Bone marrow (tissue), 2 donors: Measurements from ENCODE around the gene LENG8.
"Not testable (repeated sequence)": the region's sequence is repeated elsewhere in the genome, so short reads cannot be mapped to it uniquely, and the experiment has no call there.

Experiments
- DNase-seq, 2 donors: peaks; one replicate each; lab custom pipeline; 2025; lab: John Stamatoyannopoulos, UW

The LENG8 gene

DNA sequence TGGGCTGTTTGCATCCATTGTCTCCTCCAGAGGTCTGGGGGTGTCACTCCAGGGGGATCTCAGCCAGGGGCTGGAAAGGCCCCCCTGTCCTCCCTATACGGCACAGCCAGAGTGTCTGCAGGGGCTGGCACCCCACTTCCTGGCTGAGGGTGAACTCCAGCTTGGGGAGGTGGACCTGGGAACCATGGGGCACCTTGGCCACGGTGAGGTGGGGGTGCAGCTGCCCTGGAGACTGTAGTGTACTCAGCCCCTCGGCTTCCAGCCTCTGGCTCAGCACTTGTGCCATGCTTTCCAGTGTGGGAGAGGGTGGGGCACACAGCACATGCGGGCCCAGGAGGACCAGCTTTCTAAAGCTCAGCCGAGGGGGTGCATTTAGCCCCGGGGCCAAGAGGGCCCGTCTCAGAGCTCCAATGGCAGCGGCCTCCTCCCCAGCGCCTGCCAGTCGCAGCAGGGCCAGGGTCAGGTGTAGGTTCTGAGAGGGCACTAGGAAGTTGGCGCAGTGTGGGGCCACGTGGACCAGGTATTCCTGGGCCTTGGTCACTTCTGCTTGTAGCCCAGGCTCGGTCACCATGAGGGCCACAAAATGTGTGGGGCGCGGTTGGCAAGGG is 13.2 kb downstream of the LENG8 start:
- DNase-seq: no peak

DNA sequence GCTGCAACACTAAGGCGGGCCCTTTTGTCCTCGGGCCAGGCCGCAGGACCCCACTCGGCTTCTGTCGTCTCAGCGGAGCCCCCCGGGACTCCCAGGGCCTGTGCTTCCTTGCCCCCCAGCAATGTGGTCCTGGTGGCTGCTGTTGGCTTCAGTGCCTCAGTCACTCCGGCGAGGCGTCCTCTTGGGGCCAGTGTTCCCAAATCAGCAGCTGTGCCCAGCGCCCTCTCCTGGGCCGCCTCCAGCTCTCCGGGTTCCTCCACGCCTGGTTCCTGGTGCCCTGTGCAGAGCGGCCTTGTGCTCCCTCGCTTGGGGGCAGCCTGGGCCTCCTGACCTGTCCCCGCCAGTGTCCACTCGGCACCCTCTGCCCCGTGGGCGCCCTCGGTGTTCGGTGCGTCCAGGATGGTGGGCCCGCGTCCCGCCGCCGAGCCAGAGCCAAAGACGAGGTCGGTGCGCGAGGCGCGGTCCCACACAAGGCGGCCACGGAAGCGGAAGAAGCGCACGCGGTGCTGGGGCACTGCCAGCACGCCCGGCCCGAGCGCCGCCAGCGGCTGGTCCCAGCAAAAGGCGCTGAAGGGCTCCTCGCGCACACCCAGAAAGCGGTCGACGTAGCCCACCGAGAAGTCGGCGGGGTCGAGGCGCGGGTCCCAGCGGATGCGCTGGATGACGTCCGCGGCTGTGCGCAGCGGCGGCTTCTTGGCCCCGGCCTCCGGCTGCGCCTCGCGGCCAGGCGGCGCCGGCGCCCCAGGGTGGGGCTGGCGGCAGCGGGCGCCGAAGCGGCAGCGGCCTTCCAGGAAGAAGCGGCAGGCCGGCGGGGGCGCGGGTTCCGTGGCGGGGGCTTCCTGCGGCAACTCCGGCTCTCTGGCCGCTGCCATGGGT is 13.9 kb downstream of the LENG8 start:
- DNase-seq: peak; percentile 15 to 74

DNA sequence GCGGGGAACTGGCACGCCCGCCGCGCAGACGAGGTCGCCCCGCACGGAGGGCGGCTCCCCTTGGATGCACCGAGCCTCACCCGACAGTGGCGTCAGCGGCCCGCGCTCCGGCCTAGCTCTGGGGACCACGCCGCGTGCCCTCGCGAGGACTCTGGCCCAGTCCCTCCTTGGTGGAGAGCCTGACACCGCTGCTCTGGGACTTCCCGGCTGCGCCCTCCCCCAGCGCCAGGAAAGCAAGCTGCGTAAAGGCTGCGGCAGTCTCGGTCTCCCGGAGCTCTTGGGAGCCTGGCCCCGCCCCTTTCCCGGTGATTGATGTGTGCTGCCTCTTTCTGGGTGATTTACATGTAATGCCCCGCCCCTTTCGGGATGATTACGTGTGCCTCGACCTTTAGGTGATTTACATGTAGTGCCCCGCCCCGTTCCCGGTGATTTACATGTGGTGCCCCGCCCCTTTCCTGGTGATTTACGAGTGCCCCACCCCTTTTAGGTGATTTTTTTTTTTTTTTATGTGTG is 14.6 kb downstream of the LENG8 start, which contains the start of gene LENG9:
Gene LENG9, minus strand, starts transcription at position 248 of the 513 bp plus-strand sequence. CDS start 252 bp downstream, outside the sequence.
- DNase-seq: peak; percentile 93 to 98

DNA sequence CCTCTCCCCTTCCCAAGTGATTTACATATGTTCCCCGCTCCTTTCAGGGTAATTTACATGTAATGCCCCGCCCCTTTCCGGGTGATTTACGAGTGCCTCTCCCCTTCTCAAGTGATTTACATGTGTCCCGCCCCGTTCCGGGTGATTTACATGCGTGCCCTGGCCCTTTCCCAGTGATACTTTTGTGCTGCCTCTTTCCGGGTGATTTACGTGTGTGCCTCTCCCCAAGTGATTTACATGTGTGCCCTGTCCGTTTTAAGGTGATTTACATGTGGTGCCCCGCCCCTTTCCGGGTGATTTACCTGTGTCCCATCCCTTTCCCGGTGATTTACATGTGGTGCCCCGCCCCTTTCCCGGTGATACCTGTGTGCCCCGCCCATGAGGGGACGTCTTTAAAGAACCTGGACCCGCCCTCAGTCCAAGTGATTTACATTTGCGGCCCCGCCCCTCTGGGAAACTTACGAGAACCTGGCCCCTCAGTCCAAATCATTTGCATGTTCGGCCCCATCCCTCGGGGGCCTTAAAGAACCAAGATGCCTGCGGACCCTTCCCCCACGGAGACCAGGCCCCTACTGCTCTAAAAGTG is 15.1 kb downstream of the LENG8 start:
- peak; percentile 55 to 98 for DNase-seq

DNA sequence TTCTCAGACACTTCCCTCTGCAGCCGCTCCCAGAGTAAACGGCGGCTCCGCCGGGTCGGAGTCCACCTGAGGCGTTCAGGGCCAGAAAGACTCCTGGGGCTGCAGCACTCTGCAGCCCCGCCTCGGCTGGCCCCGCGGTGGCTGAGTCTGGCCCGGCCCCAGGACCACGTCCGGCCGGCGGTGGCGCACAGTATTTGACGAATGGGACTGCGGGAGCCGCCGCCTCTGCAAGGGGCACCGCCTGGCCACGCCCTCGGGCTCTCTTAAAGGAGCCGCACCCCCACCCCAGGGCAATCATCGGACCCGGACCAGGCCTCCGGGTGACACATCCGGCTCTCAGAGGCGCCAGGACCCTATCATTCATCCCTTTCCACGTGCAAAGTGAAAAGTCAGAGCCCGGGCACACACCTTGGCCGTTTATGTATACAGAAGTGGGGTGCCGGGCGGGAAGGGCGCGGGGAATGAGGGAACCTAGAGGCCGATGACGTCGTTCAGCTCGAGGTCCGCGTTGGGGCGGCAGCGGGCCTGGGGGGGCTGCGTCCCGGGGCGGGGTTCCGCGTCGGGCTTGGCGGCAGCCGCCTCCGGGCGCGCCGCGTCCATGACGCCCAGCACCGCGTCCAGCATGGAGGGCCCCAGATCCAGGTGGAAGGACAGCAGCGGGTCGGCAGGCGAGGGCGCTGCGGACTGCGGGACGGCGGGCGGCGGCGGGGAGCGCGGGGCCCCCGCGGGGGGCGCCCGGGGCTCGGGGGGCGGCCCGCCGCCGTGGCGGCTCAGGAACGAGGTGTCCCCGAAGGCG is 15.8 kb downstream of the LENG8 start:
- DNase-seq: peak in 1 of 2 donors; percentile 49

DNA sequence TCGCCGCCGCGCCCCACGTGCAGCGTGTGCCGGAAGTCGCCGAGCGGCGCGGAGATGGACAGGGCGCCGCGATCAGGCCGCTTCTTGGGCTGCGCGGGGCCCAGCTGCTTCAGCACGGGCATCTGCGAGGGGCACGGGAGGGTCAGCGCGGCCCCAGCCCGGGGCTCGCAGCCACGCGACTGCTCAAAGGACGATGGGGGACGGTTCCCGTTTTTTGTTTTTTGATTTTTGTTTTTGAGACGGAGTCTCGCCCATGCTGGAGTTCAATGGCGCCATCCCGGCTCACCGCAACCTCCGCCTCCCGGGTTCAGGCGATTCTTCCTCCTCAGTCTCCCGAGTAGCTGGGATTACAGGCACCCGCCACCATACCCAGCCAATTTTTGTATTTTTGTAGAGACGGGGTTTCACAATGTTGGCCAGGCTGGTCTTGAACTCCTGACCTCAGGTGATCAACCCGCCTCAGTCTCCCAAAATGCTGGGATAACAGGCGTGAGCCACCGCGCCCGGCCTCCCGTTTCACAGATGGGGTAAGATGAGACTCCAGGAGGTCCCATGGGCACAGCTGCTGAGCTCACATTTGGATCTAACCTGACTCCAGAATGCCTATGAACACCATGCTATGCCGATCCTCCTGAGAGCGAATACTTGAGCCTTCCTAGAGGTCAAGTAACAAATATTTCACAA is 16.6 kb downstream of the LENG8 start:
- DNase-seq: no peak

DNA sequence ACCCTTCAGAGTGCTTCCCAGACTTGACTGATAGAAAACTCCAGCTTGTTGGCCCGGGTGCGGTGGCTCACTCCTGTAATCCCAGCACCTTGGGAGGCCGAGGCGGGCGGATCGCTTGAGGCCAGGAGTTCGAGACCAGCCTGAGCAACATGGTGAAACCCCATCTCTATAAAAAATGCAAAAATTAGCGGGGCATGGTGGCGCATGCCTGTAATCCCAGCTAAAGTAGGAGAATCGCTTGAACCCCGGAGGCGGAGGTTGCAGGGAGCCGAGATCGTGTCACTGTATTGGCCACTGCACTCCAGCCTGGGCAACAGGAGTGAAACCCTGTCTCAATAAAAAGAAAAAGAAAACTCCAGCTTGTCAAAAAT is 17.1 kb downstream of the LENG8 start:
- DNase-seq: not testable (repeated sequence)

DNA sequence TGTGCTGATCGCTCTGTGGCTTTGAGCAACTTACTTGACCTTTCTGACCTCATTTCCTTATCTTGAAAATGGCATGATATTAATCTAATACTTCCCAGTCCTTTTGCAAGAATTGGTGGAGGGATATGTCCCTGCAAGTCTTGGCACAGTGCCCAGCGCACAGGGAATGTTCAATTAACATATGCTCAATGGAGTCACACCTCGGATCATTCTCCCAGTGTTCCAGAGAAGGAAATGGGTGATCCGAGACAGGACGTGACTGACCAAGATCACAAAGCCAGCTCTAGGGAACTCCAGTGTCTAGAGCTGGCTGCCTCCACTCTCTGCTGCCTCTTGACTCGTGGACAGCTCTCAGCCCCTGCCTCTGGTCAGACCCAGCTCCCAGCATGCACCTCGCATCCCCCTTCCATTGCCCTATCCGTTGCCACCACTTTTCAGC is 20.5 kb downstream of the LENG8 start:
- DNase-seq: no peak

DNA sequence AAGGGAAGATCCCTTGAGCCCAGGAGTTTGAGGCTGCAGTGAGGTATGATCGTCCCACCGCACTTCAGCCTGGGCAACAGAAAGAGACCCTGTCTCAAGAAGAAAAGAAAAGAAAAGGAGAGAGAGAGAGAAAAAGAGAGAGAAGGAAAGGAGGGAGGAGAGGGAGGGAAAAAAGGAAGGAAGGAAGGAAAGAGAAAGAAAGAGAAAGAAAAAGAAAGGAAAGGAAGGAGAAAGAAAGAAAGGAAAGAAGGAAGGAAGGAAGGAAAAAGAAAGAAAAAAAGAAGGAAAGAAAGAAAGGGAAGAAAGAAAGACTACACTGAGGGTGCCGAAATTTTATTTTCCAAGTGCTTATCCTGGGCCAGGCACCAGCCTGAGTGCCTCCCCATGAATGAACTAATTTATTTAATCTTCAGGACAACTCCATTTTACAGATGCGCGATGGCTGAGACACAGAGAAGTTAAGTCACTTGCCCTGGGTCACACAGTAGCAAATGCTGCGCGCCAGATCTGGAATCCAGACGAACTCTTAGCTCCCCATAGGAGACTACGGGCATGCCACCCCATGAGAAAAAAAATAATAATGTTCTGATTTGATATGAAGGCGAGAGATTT is 21.4 kb downstream of the LENG8 start:
- no peak for DNase-seq

DNA sequence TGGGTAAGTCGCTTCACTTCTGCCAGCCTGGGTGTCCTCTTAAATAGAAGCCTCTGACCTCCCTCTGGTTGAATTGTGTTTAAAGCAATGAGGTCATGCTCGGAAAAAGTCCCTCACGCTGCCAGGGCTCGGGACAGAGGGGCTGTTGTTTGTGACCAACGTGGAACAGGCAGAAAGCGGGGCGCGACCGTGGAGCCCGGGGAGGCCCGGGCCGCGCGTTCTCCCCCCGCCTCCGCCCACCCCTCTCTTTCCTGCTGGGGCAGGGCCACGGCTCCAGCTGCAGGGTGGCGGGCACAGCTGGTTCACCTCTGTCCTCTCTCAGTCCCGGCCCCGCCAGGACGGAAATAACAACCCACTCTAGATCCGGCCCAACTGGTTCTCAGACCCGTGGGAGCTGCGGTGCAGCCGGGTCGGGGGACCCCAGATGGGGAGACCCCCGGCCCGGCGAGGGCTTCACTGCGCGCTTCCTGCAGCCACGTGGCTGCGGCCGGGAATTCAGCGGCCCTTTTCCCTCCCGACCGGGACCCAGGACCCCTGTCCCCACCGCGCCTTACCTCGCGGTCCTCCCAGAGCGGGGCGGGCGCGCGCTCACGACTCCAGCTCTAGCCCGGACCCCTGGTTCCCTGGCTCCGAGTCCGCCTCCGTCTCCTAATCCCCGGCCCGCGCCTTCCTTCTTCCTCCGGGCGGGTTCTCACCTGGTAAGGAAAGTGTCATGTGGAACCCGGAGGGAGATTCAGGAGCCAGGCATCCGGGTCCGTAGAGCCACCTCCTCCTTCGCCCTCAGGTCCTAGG is 22.2 kb downstream of the LENG8 start:
- DNase-seq: no peak

DNA sequence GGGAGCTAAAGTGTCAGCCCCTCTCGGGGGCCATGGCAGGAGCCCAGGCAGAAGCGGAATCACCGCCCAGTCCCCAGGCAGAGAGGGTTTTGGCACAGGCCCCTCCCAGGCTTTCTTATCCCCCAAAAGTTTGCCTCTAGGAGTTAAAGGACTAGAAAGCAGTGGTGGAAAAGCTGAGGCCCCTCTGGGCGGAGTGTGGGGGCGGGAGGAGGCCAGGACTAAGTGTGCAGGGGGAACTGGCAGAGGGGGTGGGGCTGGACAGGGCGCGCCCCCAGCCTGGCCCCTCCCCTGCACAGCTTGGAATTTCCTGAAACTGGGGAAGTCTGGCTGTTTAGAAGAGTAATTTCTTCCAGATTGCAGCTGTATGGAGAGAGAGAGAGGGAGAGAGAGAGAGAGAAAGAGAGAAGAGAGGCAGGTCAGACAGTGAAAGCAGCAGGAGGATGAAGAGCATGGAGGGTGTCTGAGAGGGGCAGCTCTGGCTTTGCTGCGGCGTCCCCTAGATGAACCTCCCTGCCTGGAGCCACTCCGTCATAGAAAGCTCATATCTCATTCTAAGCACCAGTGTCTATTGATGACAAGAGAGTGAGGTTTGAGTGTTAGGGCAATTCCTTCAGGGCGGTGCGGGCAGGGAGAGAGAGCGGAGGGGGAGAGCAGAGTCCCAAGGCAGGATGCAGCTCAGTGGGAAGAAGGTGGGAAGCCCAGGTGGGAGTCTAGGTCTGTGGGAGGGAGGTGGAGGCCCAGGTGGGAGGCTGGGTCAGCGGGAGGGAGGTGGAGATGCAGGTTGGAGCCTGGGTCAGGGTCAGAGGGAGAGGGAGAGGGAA is 24.3 kb downstream of the LENG8 start, which contains the start of gene CDC42EP5:
Gene CDC42EP5, minus strand, starts transcription at position 226 of the 821 bp plus-strand sequence. CDS start 7,749 bp downstream, outside the sequence.
- DNase-seq: peak; percentile 15 to 29

DNA sequence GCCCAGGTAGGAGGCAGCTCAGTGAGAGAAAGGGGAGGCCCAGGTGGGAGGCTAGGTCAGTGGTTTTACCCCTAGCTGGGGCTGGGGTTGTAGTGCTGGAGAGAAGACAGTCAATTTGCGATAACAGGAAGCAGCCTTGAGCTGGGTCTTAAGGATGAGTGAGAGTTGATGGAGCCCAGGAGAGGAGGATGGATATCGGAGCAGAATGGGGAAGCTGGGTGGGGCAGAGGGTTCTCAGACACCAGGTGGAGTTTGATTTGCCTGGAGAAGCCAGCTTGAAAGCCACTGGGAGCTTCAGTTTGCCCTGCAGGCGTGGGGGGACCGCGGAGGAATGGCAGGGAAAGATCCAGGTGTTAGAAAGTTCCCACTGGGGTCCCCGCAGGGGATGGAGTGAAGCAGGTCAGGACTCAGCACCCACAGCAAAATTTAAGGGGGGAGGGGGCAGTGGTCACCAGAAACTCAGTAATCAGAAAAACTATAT is 24.9 kb downstream of the LENG8 start:
- no peak for DNase-seq

DNA sequence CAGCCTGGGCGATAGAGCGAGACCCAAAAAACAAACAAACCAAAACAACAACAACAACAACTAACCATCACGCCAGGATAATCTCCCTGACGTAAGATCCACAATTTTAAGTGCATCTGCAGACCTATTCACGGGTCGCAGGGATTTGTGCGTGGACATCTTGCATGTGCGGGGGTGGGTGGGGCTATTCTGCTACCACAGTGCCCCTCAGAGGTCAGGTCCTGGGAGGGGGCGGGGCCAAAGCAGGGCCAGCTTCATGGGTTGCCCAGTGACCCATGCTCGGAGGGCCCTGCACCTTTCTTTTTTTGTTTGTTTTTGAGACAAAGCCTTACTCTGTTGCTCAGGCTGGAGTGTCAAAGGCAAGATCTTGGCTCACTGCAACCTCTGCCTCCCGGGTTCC is 26.7 kb downstream of the LENG8 start:
- no peak for DNase-seq

DNA sequence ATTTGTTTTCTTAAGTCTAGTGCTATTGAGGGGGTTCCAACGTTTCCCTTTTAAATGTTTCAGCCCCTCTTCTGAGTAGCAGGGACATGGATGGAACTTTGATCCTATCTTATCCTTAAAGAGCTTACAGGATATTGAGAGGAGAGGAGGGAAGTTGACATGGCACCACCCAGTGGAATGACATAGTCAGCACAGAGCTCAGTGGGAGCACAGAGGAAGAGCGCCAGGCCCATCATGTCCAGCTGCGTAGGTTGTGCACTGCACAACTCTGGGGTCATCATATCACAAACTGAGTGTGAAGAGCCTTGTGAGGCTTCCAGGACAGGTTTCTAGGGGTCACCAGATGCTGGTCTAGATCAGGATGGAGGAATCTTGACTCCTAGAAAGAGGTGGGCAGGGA is 28.7 kb downstream of the LENG8 start:
- no peak for DNase-seq

DNA sequence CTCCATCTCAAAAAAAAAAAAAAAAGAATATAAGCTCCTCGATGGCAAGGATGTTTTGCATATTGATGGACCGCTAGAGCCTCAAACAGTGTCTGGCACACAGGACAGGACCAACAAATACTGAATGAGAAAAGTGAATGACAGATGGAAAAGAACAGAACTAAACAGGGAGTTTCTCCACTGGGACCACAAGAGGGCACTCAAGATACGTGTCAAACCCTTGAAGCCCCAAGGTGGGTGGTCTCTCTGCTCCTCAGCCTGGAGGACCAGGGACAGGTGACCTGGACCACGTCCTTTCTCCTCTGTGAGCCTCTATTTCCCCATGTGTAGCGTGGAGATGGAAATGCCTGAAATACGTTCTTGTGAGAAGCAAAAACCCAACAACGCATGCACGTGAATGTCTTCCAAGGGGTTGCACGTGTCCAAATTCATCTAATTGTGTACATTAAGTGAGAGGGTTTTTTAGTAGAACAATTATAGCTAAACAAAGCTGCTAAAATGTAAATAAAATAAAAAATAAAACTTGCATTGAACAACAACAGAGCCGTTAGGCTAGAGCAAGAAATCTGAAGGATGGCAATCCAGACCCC is 29.8 kb downstream of the LENG8 start:
- peak; percentile 22 to 27 for DNase-seq

DNA sequence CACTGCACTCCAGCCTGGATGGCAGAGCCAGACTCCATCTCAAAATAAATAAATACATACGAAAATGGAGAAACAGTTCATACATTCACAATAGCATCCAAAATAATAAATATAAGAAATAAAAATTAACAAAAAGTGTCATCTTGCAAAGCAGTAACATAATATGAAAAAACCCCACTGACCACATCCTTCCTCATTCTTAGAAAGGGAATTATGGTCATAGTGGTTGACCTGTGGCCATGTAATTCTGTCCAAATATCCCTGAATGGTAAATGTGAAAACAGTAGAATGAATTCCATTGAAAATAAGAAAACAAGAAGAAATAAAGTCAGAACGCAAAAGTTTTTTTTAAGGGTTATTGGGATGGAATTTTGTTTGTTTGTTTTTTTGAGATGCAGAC is 31.1 kb downstream of the LENG8 start:
- no peak for DNase-seq

DNA sequence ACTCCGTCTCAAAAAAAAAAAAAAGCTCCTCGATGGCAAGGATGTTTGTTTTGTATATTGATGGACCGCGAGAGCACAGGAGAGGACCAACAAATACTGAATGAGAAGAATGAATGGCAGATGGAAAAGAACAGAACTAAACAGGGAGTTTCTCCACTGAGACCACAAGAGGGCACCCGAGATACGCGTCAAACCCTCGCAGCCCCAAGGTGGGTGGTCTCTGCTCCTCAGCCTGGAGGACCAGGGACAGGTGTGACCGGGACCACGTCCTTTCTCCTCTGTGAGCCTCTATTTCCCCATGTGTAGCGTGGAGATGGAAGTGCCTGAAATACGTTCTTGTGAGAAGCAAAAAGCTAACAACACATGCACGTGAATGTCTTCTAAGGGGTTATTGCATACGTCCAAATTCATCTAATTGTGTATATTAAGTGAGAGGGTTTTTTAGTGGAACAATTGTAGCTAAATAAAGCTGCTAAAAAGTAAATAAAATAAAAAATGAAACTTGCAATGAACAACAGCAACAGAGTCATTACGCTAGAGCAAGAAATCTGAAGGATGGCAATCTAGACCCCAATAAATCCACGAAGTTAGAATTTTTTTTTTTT is 32.4 kb downstream of the LENG8 start:
- DNase-seq: peak; percentile 26 to 31

DNA sequence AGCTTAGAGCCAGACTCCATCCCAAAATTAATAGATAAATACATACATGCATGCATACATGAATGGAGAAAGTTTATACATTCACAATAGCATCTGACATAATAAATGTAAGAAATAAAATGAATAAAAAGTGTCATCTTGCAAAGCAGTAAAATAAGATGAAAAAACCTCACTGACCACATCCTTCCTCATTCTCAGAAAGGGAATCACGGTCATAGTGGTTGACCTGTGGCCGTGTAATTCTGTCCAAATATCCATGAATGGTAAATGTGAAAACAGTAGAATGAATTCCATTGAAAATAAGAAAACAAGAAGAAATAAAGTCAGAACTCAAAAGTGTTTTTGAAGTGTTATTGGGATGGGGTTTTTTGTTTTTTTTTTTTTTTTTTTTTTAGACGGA is 33.9 kb downstream of the LENG8 start:
- DNase-seq: no peak
